NCI-H2029 (cell line): ENCODE results near the gene NLRC3.

Experiments used
- DNase-seq: peaks from one replicate; lab custom pipeline; 2025; lab: John Stamatoyannopoulos, UW

The NLRC3 gene

DNA sequence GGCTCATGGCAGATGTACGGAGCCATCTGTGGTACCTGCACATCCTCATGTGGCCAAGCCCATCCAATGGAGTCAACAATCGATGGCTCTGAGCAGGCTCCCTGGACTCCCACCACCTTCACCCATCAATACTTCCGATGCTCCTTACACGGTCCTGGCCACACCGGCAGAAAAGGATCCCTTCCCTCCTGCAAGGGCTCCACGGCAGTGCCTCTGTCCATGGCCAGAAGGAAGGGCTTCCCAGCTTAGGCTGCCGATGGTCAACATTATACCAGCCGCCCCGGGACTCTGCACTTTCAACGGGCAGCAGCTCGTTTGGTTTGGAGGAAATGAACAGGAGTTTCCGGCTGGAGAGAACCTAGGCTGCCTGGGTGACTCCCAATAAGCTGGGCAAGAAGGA, 21.0 kb upstream of the NLRC3 start:
- DNase-seq: no peak

DNA sequence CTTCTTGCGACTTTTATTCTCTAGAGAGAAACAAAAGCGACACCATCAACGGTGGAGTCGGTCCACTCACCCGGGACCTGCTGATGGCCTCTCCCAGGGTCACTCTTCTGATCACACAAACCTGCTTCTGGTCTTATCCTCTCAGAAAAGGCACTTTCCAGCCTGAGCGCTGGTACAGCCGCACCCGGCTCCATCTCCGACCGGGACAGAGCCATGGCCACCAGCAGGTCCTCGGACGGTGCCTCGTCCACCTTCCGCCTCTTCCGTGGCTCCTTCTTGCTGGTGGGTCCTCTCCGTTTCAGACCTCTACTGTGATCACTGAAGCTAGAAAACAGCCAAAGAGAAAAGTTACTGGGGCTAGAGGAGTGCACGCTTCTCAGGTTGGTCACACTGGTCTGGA, 20.5 kb upstream of the NLRC3 start:
- no peak for DNase-seq

DNA sequence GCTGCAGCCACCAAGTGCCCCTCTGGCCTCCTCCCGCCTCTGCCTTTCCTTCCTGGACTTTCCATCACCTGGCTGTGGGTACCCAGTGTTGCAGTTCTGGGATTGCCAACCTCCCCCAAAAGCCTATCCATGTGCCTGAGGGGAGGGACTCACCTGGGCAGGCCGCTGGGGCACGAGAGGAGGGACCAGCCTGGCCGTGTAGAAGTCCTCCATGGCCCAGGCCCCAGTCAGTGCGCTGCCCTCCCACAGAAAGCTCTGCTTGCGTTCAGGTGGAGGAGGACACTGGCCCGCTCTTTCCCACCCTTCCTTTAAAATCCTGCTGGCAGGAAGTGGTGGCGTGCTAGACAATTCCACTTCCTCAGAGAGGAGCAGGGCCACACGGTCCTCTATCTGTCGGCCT, 20.0 kb upstream of the NLRC3 start:
- DNase-seq: no peak

DNA sequence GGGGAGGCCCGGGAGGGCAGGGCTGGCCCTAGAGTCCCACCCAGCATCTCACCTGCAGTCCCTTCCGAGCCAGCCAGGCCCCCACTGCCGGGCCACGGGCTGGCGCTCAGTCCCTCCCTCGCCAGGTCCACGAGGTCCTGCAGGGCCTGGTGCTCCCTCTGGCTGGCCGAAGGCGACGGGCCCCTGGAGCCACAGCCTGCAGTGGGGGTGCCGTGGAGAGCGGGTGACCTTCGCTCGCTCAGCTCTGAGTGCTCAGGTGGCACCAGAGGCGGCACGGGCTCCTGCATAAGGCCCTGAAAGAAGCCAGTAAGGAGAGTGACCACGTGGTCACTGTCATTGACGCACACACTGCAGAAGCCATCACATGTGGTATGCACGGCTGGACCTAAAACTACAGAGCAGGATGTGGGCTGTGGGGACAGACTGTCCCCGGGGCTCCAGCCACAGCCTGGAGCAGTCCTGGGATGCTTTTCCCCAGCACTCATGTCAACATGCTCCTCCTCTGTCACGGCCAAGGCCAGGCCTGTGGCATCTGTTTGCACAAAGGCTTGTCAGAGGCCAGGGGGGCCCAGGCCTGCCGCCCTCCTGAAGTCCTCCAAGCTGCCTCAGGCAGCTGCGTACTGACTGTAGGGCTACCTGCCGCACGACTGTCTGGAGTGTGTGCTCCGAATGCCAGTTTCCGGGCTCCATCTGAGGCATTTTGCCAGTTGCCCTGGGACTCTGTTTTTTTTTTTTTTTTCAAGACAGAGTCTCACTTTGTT, 19.1 kb upstream of the NLRC3 start:
- no peak for DNase-seq

DNA sequence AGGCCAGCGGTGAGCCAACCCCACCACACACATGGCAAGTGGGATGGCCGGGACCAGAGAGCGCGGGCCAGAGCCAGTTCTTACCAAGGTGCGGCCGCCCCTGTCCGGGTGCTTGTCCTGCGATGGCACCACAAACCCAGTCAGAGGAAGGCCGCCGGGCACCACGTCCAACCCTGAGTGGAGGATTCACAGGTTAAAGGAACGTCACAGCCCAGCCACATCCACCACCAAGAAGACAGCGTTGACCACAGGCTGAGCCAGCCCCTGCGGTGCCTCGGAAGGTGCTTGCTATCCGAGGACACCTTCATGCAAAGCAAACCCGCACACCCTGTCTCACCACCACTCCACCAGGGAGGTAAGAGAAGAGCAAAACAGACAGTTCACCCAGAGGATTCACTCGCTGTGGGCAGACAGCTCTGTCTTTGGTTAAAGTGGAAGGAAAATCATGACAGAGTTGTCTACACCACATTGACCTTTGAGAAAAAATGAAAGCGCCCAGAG, 18.4 kb upstream of the NLRC3 start:
- DNase-seq: no peak

DNA sequence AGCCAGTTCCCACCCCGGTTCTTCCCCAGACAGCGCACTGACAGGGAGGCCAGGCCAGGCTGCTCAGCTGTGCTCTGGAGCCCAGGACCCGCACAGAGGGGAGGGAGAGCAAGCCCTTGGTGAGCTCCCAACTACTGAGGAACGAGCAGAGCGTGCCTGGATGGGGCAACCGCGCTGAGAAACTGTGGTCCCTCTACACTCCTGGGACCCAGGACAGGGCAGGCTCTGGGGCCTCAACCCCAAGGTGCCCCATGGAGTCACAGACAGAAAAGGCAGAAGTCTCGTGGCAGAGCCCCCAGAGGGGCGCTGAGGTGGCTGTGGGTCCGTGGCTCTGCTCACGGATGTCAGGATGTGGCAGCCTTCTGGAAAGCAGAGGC, 17.9 kb upstream of the NLRC3 start:
- DNase-seq: no peak

DNA sequence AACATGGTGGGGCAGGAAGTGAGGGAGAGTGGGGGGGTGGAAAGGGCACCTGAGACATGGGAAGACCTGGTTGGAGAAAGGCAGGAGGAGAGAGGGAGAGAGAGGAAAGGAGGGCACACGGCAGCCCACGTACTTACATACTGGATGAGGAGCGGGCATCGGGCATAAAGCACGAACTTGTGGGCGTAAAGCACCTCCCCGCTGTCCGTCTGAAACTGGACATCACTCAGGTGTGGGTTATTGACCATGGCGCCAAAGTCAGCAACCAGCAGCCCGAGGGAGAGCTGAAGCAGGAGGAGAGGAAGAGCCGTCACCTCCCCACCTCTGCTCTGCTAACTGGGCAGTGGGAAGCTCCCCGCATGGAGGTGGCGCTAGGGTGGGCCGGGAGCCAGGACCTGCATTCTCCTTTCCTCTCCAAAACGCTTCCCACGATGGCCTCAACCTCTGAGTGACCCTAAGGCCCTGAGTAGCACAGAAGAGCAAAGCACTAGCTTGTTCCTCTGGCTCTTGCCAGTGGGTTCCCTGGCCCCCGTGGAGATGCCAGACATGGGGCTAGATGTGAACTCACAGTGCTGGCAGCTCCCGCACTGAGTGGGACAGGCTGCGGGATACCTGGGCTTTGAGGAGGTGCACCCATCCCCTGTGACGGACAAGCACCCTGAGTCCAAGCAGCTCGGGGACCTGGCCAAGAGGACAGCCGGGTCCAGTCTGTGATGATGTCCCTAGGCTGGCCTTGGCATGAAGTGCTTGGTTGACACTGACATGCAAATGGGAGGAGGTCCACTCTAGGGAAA, 17.3 kb upstream of the NLRC3 start:
- no peak for DNase-seq

DNA sequence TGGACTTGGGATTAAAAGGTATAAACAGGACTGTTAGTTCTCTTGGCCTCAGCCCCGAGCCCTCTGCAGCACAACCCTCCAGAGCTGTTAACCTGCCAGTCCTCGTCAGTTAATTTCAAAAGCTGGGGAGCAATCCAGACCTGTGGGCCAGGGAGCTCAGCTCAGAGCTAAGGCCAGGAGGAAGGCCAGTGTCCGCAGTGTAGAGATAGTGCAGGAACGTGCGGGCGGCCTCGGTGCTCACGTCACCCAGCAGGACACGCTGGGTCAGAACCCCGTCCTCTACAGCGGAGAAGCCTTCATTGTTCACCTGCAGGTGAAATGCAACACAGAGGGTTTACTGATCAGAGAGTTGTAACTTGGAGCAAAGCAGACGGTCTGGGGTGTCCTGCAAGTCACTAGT, 15.4 kb upstream of the NLRC3 start:
- DNase-seq: no peak

DNA sequence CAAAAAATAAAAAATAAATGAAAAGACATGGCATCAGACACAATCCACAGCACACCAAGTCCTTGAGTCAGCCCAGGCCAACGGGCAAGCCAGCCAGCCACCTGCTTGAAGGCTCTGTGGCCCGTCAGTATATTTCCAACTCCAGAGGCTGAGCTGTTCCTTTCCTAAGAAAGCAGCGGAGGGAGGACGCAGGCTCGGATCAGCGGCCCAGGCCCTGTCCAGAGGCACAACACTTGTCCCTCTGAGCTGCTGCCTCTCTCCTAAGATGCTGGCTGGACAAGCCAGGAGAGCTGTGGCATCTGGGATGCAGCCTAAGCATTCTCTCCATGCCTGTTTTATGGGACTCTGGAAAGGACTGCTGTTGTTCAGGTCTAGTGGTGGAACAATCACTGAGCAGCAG, 14.8 kb upstream of the NLRC3 start:
- no peak for DNase-seq

DNA sequence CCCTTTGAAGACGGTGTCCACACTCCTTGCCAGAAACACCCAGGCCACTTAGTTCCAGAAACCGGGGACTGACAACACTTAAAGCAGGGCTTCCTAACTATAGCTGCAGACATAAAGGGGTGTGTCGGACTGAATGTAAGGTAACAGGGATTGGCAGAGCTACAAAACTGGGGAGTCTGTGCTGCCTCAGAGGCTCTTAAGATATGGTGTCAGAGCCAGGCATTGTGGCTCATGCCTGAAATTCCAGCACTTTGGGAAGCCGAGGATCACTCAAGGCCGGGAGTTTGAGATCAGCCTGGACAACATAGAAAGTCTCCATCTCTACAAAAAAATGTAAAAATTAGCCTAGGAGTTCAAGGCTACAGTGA, 14.2 kb upstream of the NLRC3 start:
- DNase-seq: no peak

DNA sequence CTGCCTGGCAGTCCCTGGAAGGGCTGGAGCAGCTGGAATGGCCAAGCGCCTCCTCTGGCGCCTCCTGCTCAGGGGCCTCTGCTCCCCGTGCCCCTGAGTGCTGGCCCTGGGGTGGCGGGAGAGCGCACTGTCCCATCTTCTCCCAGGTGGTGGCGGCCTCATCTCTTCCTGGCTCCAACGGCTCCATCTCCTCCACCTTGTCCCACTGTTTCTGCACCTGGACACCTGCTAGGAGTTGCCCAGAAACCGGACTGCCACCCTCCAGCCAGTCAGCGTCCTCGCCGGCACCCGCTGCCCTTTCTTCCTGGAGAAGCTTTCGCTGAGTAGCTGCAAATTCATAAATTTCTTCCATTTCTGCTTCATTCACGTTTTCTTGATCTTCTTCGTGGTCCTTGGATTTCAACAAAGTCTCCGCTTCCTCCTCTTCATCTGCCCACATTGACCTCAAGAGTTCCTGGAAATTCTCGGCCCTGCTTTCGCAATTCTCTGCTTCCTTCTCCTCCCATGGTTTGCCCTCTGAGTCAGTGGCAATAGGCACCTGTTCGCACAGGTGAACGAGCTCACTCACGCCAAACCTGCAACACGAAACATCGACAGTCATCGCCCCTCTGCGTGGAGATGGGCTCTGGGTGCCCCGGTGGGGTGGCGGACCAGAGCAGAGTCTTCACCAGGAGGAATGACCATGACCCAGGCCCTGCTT, 13.7 kb upstream of the NLRC3 start:
- no peak for DNase-seq

DNA sequence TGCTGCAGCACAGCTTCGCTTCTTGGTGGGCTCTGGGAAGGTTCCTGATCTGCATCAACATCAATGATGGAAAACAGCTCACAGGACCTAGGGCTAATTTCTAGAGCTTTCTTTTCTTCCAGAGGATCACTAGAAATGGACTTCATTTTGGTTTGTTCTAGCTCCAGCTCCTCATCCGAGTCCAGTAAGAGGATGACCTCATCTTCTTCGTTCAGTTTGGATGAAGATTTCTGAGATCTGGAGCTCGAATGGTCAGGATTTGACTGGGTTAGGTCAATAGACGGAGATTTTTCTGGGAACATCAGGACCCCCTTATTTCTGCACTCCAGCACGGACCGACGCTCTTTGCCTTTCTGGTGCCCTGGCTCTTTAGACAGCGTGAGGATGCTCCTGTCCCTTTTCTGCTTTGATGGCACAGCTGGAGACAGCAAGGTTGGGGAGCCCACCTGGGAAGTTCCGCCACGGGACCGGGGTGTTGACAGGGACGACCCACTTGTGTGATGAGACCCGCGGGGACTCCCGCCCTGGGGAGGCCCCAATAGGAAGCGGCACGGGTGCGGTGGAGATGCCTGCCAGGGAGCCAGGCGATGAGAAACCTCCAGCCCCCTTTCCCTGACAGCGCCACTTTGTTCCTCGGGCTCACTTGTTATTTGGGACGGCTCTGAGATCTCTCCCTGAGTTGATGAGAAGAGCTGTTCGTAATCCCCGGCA, 12.9 kb upstream of the NLRC3 start:
- DNase-seq: no peak

DNA sequence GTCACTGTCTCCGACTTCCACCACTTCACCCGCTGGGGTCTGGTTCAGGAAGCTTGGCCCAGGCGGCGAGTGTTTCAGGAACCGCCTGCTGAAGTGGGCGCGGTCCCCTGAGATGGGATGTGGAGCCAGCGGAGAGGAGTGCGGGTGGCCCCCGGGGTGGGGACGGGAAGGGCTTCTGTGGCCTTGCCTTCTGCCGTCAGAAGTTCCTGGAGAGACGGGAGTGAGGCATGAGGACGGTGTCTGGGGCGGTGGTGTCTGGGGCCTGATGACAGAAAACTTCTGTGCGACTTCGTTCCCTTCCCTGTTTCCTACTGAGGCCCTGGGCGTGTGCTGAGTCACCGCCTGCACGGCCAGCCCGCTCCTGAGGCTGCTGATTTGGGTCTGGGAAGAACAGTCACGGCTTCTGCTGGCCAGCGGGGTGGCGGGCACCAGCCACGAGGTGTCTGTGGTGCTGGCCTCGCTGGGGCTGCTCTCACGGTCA, 12.3 kb upstream of the NLRC3 start:
- DNase-seq: no peak

DNA sequence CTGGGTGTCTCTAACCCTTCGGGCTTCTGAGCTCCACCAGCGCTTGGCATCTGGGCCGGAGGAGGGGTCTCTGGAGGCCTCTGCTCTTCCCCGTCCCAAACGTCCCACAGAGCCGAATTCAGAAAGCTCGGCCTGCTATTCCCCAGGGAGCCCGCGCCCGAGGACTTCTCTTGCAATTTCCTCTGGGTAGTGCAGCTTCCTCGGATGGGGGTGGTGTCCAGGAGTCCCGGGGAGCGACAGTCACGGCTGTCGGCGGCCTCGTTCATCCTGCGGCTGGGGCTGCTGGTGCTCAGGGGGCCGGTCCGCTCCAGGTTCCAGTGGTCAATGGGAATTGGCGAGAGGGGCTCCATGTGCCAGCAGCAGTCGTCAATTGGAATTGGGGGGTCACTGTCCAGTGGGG, 11.8 kb upstream of the NLRC3 start:
- no peak for DNase-seq

DNA sequence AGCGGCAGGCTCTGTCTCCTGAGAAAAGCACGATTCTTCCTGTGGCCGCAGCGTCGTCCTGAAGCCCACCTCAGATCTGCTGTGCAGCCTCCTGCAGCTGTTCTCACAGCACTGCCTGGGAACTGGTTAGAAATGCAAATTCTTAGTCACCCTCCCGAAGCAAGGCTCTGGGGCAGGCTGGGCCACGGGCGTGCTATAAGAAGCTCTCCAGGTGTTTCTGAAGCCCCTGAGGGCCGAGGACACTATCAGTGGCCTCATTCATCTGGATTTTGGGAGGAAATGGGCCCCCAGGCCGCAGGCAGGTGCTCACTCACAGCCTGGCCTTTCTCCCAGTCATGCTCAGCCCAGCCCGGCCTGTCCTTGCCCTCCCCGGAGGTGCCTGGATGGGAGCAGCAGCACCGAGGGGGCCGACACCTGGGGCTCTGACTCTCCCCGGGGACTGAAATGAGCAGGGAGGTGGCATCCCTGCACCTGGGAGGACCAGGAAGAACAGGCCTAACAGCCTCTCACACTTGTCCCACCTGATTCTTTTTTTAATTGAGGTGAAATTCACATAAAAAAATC, 10.4 kb upstream of the NLRC3 start:
- DNase-seq: no peak

DNA sequence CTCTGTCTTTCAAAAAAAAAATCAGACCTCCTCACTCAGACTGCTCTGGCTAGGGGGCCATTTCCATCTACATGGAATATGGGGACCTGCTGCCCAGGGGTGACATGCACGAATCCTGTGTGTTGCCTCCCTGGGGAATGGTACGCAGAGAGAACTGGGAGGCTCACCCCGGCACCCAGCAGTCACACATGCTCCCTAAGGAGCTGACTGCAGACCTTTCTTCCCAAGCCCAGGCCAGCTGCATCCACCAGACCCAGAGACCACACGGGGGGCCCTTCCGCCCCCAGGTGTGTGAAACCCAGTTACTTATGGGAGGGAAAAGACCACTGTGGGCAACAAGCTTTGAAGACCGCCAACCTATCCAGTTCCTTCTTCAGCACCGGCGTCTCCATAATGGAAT, 7.2 kb upstream of the NLRC3 start:
- DNase-seq: no peak

DNA sequence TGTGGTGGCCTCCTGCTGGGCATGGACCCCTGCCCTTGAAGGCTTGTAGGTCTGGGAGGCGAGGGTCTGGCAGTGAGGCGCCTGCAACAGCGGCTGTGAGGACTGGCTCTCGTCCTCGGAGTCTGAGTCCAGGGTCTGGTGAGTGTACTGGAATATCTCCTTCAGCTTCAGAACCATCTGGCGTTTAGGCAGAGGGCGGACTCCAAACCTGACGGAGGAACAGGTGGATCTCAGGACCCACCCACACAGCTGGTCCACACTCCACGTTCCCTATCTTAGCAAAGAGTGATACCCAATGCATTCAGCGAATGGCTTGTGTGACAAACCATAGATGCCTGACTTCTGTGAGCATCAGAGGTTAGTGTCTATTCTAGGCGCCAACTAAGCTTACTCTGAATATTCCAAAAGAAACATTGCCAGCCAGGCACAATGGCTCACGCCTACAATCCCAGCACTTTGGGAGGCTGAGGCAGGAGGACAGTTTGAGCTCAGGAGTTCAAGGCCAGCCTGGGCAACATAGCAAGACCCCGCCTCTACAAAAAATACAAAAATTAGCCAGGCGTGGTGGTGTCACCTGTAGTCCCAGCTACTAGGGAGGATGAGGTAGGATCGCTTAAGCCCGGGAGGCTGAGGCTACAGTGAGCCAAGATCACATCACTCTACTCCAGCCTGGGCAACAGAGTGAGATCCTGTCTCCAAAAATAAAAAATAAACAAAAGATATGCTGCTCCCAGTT, 6.3 kb upstream of the NLRC3 start:
- no peak for DNase-seq

DNA sequence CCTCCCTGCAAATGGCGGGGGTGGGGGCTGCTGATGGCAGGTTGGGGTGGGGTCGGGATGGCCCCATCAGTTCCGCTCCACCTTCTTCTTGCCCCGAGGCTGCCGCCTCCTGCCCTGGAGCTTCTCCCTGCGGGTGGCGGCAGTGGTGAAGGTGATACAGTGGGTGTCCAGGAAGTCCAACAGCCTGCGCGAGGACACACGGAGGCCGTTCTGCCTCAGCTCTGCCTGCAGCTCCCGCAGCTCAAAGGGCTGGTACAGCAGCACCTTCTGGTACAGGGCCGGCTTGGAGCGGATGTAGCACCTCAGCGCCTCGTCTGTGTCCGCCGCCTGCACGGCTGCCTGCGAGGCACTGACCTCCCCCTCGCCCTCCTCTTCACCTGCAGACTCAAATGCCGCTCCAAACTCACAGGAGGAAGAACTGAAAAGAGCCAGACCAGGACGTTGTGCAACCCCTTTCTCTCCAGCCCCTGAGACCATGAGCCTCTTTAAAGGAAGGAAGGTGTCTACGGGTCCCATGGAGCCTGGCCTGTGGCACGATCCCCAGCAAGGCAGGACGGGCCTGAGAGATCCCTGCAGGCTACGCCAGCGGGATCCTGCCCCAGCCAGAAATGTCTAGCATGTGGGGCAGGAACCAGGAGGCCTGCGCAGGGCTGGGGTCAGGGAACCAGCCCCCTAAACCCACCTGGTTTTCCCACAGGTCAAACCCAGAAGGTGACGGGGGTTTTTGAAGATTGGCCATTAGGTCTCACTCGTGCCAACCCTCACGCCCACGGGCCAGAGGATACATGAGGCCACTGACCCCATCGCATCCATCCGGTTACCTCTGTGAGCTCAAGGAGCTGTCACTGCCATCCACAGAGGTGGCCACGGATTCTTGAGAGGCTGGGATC, 5.3 kb upstream of the NLRC3 start:
- no peak for DNase-seq

DNA sequence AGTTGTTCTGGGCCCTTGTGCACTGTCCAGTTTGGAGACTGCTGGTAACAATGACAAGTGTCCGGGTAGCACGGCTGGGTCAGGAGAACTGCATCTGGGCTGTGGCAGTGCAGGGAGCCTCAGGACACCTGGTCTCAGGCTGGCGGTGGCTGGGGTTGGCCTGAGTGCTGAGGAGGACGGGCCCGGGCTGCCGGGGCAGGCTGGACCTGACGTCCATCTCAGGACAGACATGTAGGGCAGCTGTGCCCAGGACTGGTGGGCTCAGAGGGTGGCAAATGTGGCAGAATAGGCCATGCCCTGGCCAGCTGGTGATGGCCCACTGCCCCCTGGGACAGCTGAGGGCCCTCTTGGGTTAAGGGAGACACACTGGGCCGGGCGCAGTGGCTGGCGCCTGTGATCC, 4.2 kb upstream of the NLRC3 start:
- DNase-seq: no peak

DNA sequence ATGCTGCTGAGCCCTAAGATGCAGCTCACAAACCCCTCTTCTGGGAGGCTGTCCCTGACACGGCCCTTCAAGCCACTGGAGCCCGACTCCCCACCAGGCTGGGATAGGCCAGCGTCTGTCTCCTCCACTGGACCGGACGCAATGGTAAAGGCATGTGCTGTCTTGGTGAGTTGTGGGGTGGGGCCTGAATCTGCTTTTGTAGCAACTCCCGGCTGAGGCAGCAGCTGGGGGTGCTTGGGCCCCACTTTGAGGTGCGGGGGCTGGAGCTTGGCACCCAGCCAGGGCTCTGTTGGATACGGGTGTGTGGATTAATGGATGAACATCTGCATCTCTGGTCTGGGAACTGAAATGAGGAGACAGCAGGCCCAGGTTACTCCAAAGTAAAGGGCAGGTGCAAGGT, 3.5 kb upstream of the NLRC3 start:
- no peak for DNase-seq
